Upper lobe of left lung (tissue), 4 donors: Measurements from ENCODE around the gene AMACR.

ENCODE experiments used
- CTCF ChIP-seq, 6 experiments: fragments of 450-650 bp in 4 of 6; fragments of 200-600 bp in 2 of 6; sonication (generic) in 2 of 6; IDR thresholded peaks; one replicate each; pipeline ENCODE4 v1.5.1; 2016 to 2019; ENCODE audit warnings: antibody characterized with exemption in 6 of 6
- EP300 ChIP-seq, 4 donors: sonication (generic); formaldehyde crosslinking; IDR thresholded peaks; one replicate each; pipeline ENCODE4 v1.5.1; 2017; ENCODE audit warnings: antibody characterized with exemption in 4 of 4, control low read depth in 2 of 4

- TF ChIP-seq CTCF (IDR thresholded peaks at IDR 0.05) (no peak), EP300 (IDR thresholded peaks at IDR 0.05) (no peak)
Measured at GRCh38 chr5:34016750-34017149, 8.9 kb upstream of the AMACR start.
